NCI-H2171 (cell line): ENCODE data around the gene HMX2.

Experiments used
- DNase-seq: peaks from one replicate; lab custom pipeline; 2025; lab: John Stamatoyannopoulos, UW

Gene HMX2

GRCh38 chr10:123139165-123139520, 8.8 kb upstream of the HMX2 start:
- no peak for DNase-seq

- no peak for DNase-seq
These were observed 8.3 kb upstream of the HMX2 start for GRCh38 chr10:123139521-123140163.

GRCh38 chr10:123140164-123140982, 7.6 kb upstream of the HMX2 start:
- no peak for DNase-seq

- no peak for DNase-seq
These were observed 6.9 kb upstream of the HMX2 start for GRCh38 chr10:123140983-123141390.

- no peak for DNase-seq
These were observed 5.9 kb upstream of the HMX2 start for GRCh38 chr10:123141791-123142700.

GRCh38 chr10:123142701-123143161, 5.2 kb upstream of the HMX2 start:
- no peak for DNase-seq

GRCh38 chr10:123143162-123143824, 4.6 kb upstream of the HMX2 start:
- no peak for DNase-seq

- DNase-seq, result no peak
These were observed 4.1 kb upstream of the HMX2 start for GRCh38 chr10:123143825-123144168.

GRCh38 chr10:123144697-123145541, 3.0 kb upstream of the HMX2 start:
- DNase-seq, result no peak

GRCh38 chr10:123145542-123146012, 2.4 kb upstream of the HMX2 start:
- DNase-seq, result no peak

GRCh38 chr10:123146013-123146893, 1.7 kb upstream of the HMX2 start:
- DNase-seq, result no peak

GRCh38 chr10:123146894-123147634, 872 bp upstream of the HMX2 start:
- no peak for DNase-seq

GRCh38 chr10:123148414-123149161, 652 bp downstream of the HMX2 start:
- DNase-seq, result no peak

GRCh38 chr10:123149162-123149567, 1.2 kb downstream of the HMX2 start:
- DNase-seq, result no peak

- DNase-seq, result no peak
These were observed 1.8 kb downstream of the HMX2 start for GRCh38 chr10:123149568-123150270.

GRCh38 chr10:123150271-123150985, 2.5 kb downstream of the HMX2 start:
- no peak for DNase-seq
